Mucosa of rectum (tissue), 2 donors: ENCODE data around the gene PGM5.

Source experiments
- H3K27ac ChIP-seq, 2 donors: one replicate each; pipeline ENCODE4 v1.7.0; 2013; ENCODE audit warnings: inconsistent platforms in 2 of 2, low read depth in 2 of 2, low read length in 2 of 2
- H3K27me3 ChIP-seq, 2 donors: one replicate each; pipeline ENCODE4 v1.7.0; 2013; ENCODE audit warnings: low read length in 2 of 2; ENCODE audit not compliant: control insufficient read depth in 2 of 2, insufficient read depth in 2 of 2
- H3K36me3 ChIP-seq, 2 donors: one replicate each; pipeline ENCODE4 v1.7.0; 2013; ENCODE audit warnings: low read length in 2 of 2; ENCODE audit not compliant: control insufficient read depth in 2 of 2, insufficient read depth in 2 of 2
- H3K4me1 ChIP-seq, 2 donors: one replicate each; pipeline ENCODE4 v1.7.0; 2013; ENCODE audit warnings: low read length in 2 of 2, mild to moderate bottlenecking in 1 of 2; ENCODE audit not compliant: control insufficient read depth in 2 of 2, insufficient read depth in 2 of 2
- H3K4me3 ChIP-seq, 2 donors: one replicate each; pipeline ENCODE4 v1.7.0; 2013; ENCODE audit warnings: low read length in 2 of 2
- H3K9ac ChIP-seq, 2 donors: one replicate each; pipeline ENCODE4 v1.7.0; 2013; ENCODE audit warnings: low read length in 2 of 2, low read depth in 1 of 2, mild to moderate bottlenecking in 1 of 2
- H3K9me3 ChIP-seq, 2 donors: one replicate each; pipeline ENCODE4 v1.7.0; 2013; ENCODE audit warnings: low read length in 2 of 2; ENCODE audit not compliant: control insufficient read depth in 2 of 2
- donor health status: healthy.
- donor health status: Normal muscosa, but diverticular disease.

PGM5 gene

GRCh38 chr9:68492806-68493205, 136.4 kb downstream of the PGM5 start:
- no peak overlapping the region for H3K27ac ChIP-seq

GRCh38 chr9:68493541-68493940, 137.1 kb downstream of the PGM5 start:
- no peaks in the 10 kb centered on the region for H3K9me3 ChIP-seq
- no peak overlapping the region for H3K27ac ChIP-seq
- no peaks in the 10 kb centered on the region for H3K36me3 ChIP-seq
- H3K9ac ChIP-seq, result no peak overlapping the region
- no peak overlapping the region for H3K4me3 ChIP-seq
- no peaks in the 10 kb centered on the region for H3K27me3 ChIP-seq
- no peaks in the 10 kb centered on the region for H3K4me1 ChIP-seq

More at GRCh38 chr9:68492806-68493205, 136.4 kb downstream of the PGM5 start:
- Histone ChIP-seq H3K4me3 (no peak overlapping the region), H3K9ac (no peak overlapping the region), H3K36me3 (no peaks in the 10 kb centered on the region), H3K9me3 (no peaks in the 10 kb centered on the region), H3K27me3 (no peaks in the 10 kb centered on the region), H3K4me1 (no peaks in the 10 kb centered on the region)

- Histone ChIP-seq H3K27ac (no peak overlapping the region), H3K4me1 (no peaks in the 10 kb centered on the region), H3K36me3 (no peaks in the 10 kb centered on the region), H3K9me3 (no peaks in the 10 kb centered on the region), H3K27me3 (no peaks in the 10 kb centered on the region), H3K4me3 (no peak overlapping the region), H3K9ac (no peak overlapping the region)
Measured at GRCh38 chr9:68493958-68494577, 137.7 kb downstream of the PGM5 start.

- H3K36me3 ChIP-seq, result no peaks in the 10 kb centered on the region
- H3K4me3 ChIP-seq, result no peak overlapping the region
- no peaks in the 10 kb centered on the region for H3K4me1 ChIP-seq
- no peaks in the 10 kb centered on the region for H3K9me3 ChIP-seq
- H3K9ac ChIP-seq, result no peak overlapping the region
- H3K27ac ChIP-seq, result no peak overlapping the region
- H3K27me3 ChIP-seq, result no peaks in the 10 kb centered on the region
Measured at GRCh38 chr9:68495247-68495646, 138.8 kb downstream of the PGM5 start.

GRCh38 chr9:68496356-68496755, 139.9 kb downstream of the PGM5 start:
- no peak overlapping the region for H3K9ac ChIP-seq
- H3K4me1 ChIP-seq, result no peaks in the 10 kb centered on the region
- no peaks in the 10 kb centered on the region for H3K27me3 ChIP-seq
- no peaks in the 10 kb centered on the region for H3K9me3 ChIP-seq
- H3K4me3 ChIP-seq, result no peak overlapping the region
- no peak overlapping the region for H3K27ac ChIP-seq
- no peaks in the 10 kb centered on the region for H3K36me3 ChIP-seq

GRCh38 chr9:68497629-68498028, 141.2 kb downstream of the PGM5 start:
- Histone ChIP-seq H3K9me3 (no peaks in the 10 kb centered on the region), H3K27ac (no peak overlapping the region), H3K4me3 (no peak overlapping the region), H3K27me3 (no peaks in the 10 kb centered on the region), H3K36me3 (no peaks in the 10 kb centered on the region), H3K4me1 (no peaks in the 10 kb centered on the region), H3K9ac (no peak overlapping the region)

- H3K36me3 ChIP-seq, result no peaks in the 10 kb centered on the region
- H3K9me3 ChIP-seq, result no peaks in the 10 kb centered on the region
- H3K27me3 ChIP-seq, result no peaks in the 10 kb centered on the region
- H3K27ac ChIP-seq, result no peak overlapping the region
- H3K4me1 ChIP-seq, result no peaks in the 10 kb centered on the region
- H3K4me3 ChIP-seq, result no peak overlapping the region
- no peak overlapping the region for H3K9ac ChIP-seq
Measured at GRCh38 chr9:68498816-68499215, 142.4 kb downstream of the PGM5 start.

GRCh38 chr9:68500457-68501381, 144.3 kb downstream of the PGM5 start:
- no peaks in the 10 kb centered on the region for H3K4me1 ChIP-seq
- no peaks in the 10 kb centered on the region for H3K9me3 ChIP-seq
- no peak overlapping the region for H3K9ac ChIP-seq
- no peak overlapping the region for H3K4me3 ChIP-seq
- H3K27me3 ChIP-seq, result no peaks in the 10 kb centered on the region
- H3K27ac ChIP-seq, result peak overlapping the region; percentile 4 to 41
- no peaks in the 10 kb centered on the region for H3K36me3 ChIP-seq

GRCh38 chr9:68502279-68502678, 145.9 kb downstream of the PGM5 start:
- Histone ChIP-seq H3K9me3 (no peaks in the 10 kb centered on the region), H3K4me1 (peaks cover 0 to 2% of the 10 kb centered on the region in 2 donors), H3K27ac (no peak overlapping the region), H3K36me3 (no peaks in the 10 kb centered on the region), H3K27me3 (no peaks in the 10 kb centered on the region), H3K4me3 (no peak overlapping the region), H3K9ac (no peak overlapping the region)

GRCh38 chr9:68505681-68506409, 149.4 kb downstream of the PGM5 start:
- Histone ChIP-seq H3K36me3 (no peaks in the 10 kb centered on the region), H3K4me3 (peak overlapping the region in 1 of 2 donors; percentile 2), H3K4me1 (peaks cover 0 to 2% of the 10 kb centered on the region in 2 donors), H3K9ac (no peak overlapping the region), H3K9me3 (no peaks in the 10 kb centered on the region), H3K27me3 (no peaks in the 10 kb centered on the region), H3K27ac (no peak overlapping the region)
